Trophoblast cell (in vitro differentiated cells and primary cell): ENCODE data around the gene EPB42.

Source experiments
- DNase-seq, 2 donors: peaks; one replicate each; pipeline ENCODE4 v3.0.0-alpha.2; 2016
- H2AFZ ChIP-seq: 2 replicates; pipeline ENCODE4 v1.6.1; 2013; ENCODE audit warnings: low read length, moderate library complexity, mild to moderate bottlenecking; ENCODE audit not compliant: insufficient read depth, poor library complexity
- H2AK5ac ChIP-seq: 2 replicates; pipeline ENCODE4 v1.6.1; 2013; ENCODE audit warnings: mild to moderate bottlenecking, low read length
- H2BK120ac ChIP-seq: 2 replicates; pipeline ENCODE4 v1.6.1; 2013; ENCODE audit warnings: low read length, mild to moderate bottlenecking, moderate library complexity; ENCODE audit not compliant: insufficient read depth, poor library complexity
- H2BK12ac ChIP-seq: 2 replicates; pipeline ENCODE4 v1.6.1; 2013; ENCODE audit warnings: mild to moderate bottlenecking, low read length, moderate library complexity
- H2BK5ac ChIP-seq: 2 replicates; pipeline ENCODE4 v1.6.1; 2013; ENCODE audit warnings: low read length, low read depth, moderate library complexity, mild to moderate bottlenecking; ENCODE audit not compliant: poor library complexity
- H3K14ac ChIP-seq: 2 replicates; pipeline ENCODE4 v1.6.1; 2013; ENCODE audit warnings: mild to moderate bottlenecking, low read length
- H3K18ac ChIP-seq: 2 replicates; pipeline ENCODE4 v1.6.1; 2013; ENCODE audit warnings: mild to moderate bottlenecking, low read length
- H3K23ac ChIP-seq: 2 replicates; pipeline ENCODE4 v1.6.1; 2013; ENCODE audit warnings: low read length
- H3K27ac ChIP-seq: 2 replicates; pipeline ENCODE4 v1.5.1; 2013; ENCODE audit warnings: low read depth, mild to moderate bottlenecking, inconsistent platforms, low read length, moderate library complexity
- H3K27me3 ChIP-seq: 2 replicates; pipeline ENCODE4 v1.6.1; 2013; ENCODE audit warnings: inconsistent platforms, mild to moderate bottlenecking, low read length, moderate library complexity; ENCODE audit not compliant: insufficient read depth
- H3K36me3 ChIP-seq, 2 experiments: 1 replicate in 1 of 2; 2 replicates in 1 of 2; pipeline ENCODE4 v1.6.1; 2013; ENCODE audit warnings: low read length in 2 of 2, mild to moderate bottlenecking in 2 of 2, moderate library complexity in 1 of 2; ENCODE audit not compliant: insufficient read depth in 2 of 2, control insufficient read depth in 1 of 2
- H3K4ac ChIP-seq: 2 replicates; pipeline ENCODE4 v1.6.1; 2013; ENCODE audit warnings: low read depth, mild to moderate bottlenecking, low read length, moderate library complexity
- H3K4me1 ChIP-seq, 2 experiments: 1 replicate in 1 of 2; 2 replicates in 1 of 2; pipeline ENCODE4 v1.6.1; 2013; ENCODE audit warnings: low read length in 2 of 2, mild to moderate bottlenecking in 2 of 2, moderate library complexity in 1 of 2; ENCODE audit not compliant: insufficient read depth in 2 of 2, control insufficient read depth in 1 of 2
- H3K4me2 ChIP-seq: 2 replicates; pipeline ENCODE4 v1.6.1; 2013; ENCODE audit warnings: inconsistent platforms, mild to moderate bottlenecking, low read length, moderate library complexity
- H3K4me3 ChIP-seq: 2 replicates; pipeline ENCODE4 v1.5.1; 2013; ENCODE audit warnings: mild to moderate bottlenecking, low read depth, low read length, inconsistent platforms
- H3K79me1 ChIP-seq: one replicate; pipeline ENCODE4 v1.6.1; 2013; ENCODE audit warnings: low read length
- H3K79me2 ChIP-seq: 2 replicates; pipeline ENCODE4 v1.6.1; 2013; ENCODE audit warnings: low read length, mild to moderate bottlenecking; ENCODE audit not compliant: control insufficient read depth, insufficient read depth, poor library complexity
- H3K9ac ChIP-seq: 2 replicates; pipeline ENCODE4 v1.6.1; 2013; ENCODE audit warnings: mild to moderate bottlenecking, low read length
- H3K9me3 ChIP-seq: 2 replicates; pipeline ENCODE4 v1.6.1; 2013; ENCODE audit warnings: low read depth, mild to moderate bottlenecking, control low read depth, inconsistent platforms, low read length; ENCODE audit not compliant: insufficient read depth
- H4K12ac ChIP-seq: 2 replicates; pipeline ENCODE4 v1.6.1; 2013; ENCODE audit warnings: low read depth, mild to moderate bottlenecking, low read length, moderate library complexity
- H4K8ac ChIP-seq: 2 replicates; pipeline ENCODE4 v1.6.1; 2013; ENCODE audit warnings: low read depth, mild to moderate bottlenecking, low read length, moderate library complexity
- H4K91ac ChIP-seq: one replicate; pipeline ENCODE4 v1.6.1; 2013; ENCODE audit warnings: low read depth, mild to moderate bottlenecking, low read length, moderate library complexity
- WGBS: extraction: QIAGEN DNeasy Blood & Tissue Kit; methylation state at CpG from one replicate; pipeline ENCODE4 v1.1.7; 2013; ENCODE audit warnings: missing lambda C conversion rate; ENCODE audit not compliant: insufficient read length, insufficient coverage; ENCODE audit errors: extremely low coverage; 5-methylcytosine and 5-hydroxymethylcytosine counted together

Gene EPB42

DNA sequence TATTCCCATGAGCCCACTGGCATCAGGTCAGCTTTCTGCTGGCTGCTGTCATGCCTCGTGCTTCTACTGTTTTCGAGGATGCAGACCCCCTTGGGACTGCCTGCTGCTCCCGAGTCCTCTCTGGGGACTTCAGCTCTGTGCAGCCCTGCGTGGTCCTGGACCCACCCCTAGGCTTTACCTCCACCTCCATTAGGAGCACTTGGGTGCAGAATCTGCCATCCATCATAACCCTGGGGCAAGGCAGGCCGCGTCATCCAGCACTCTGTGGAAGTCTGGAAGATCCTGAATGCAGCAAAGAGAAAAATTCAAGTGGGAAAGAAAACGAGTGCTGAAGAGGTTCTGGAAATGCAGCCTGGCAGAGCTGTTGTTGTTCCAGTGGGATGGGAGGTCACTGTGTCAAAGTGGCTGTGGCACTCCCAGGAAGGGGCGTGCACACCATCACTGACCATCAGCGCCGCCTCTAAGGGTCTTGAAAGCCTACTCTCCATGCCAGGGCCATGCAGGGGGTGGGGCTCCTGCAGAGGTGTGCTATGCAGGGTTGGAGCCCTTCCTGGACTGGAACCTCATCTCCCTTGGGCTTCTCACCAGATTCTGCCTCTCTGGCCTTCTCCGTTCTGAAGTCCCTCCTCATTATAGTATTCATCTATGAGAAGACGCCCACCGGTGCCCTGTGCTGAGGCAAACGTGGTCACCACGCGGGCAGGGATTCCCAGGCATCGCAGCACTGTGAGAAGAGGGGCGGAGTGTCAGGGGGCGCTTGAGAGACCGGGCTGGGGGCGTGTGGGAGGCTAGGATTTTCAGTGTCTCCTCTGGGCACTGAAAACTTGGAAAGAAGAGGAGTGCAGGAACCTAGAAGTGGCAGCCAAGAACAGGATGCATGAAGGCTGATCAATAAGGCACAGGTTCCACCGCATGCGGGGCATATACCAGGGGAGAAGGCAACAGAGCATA, 12.5 kb downstream of the EPB42 start:
- no peak overlapping the region for H2BK120ac ChIP-seq
- no peak overlapping the region for H3K4me2 ChIP-seq
- H3K36me3 ChIP-seq: no peaks in the 10 kb centered on the region
- no peaks in the 10 kb centered on the region for H3K79me1 ChIP-seq
- H2AK5ac ChIP-seq: no peak overlapping the region
- H3K9ac ChIP-seq: no peak overlapping the region
- no peaks in the 10 kb centered on the region for H3K27me3 ChIP-seq
- no peak overlapping the region for H3K4me3 ChIP-seq
- no peak overlapping the region for H2AFZ ChIP-seq
- no peak overlapping the region for H4K91ac ChIP-seq
- H3K27ac ChIP-seq: no peak overlapping the region
- no peak overlapping the region for H3K18ac ChIP-seq
- H2BK12ac ChIP-seq: no peak overlapping the region
- no peaks in the 10 kb centered on the region for H3K79me2 ChIP-seq
- no peak overlapping the region for H2BK5ac ChIP-seq
- no peak overlapping the region for H4K8ac ChIP-seq
- H3K9me3 ChIP-seq: no peaks in the 10 kb centered on the region
- H3K14ac ChIP-seq: no peak overlapping the region
- H3K4ac ChIP-seq: no peak overlapping the region
- WGBS: no CpG with 5 or more reads among the region's 23 CpGs
- no peak overlapping the region for H3K23ac ChIP-seq
- no peaks in the 10 kb centered on the region for H3K4me1 ChIP-seq
- no peak for DNase-seq
- no peak overlapping the region for H4K12ac ChIP-seq

- no peak overlapping the region for H2BK5ac ChIP-seq
- H3K4ac ChIP-seq: no peak overlapping the region
- DNase-seq: no peak
- no peaks in the 10 kb centered on the region for H3K4me1 ChIP-seq
- no peaks in the 10 kb centered on the region for H3K79me2 ChIP-seq
- H3K4me3 ChIP-seq: no peak overlapping the region
- H3K27ac ChIP-seq: no peak overlapping the region
- H2AFZ ChIP-seq: no peak overlapping the region
- H3K9me3 ChIP-seq: no peaks in the 10 kb centered on the region
- H2BK12ac ChIP-seq: no peak overlapping the region
- no peak overlapping the region for H4K8ac ChIP-seq
- no peak overlapping the region for H2BK120ac ChIP-seq
- no peaks in the 10 kb centered on the region for H3K27me3 ChIP-seq
- no peak overlapping the region for H3K14ac ChIP-seq
- H3K9ac ChIP-seq: no peak overlapping the region
- no peak overlapping the region for H2AK5ac ChIP-seq
- no peaks in the 10 kb centered on the region for H3K79me1 ChIP-seq
- H4K12ac ChIP-seq: no peak overlapping the region
- no peak overlapping the region for H3K4me2 ChIP-seq
- H3K23ac ChIP-seq: no peak overlapping the region
- no peak overlapping the region for H3K18ac ChIP-seq
- WGBS: no CpG with 5 or more reads among the region's 9 CpGs
- H4K91ac ChIP-seq: no peak overlapping the region
- no peaks in the 10 kb centered on the region for H3K36me3 ChIP-seq
Measured at GRCh38 chr15:43207024-43207423, 13.8 kb downstream of the EPB42 start.

DNA sequence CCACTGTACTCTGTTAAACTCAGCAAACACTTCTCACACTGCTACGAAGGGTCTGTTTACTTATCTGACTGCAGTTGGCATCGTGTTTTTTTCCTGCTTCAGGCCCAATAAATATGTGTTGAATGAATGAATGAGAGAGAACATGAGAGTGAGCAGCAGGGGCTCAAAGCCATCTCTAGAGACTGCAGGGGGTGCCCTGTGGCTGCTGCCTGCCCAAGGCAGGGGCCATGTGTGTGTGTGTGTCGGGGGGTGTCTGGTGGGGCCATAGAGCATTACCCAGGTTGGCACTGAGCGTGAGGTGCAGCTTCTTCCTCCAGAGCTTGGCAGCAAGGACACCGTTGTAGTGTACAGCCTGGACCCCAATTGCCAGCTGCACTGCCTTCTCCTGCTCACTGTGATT, 14.8 kb downstream of the EPB42 start:
- Histone ChIP-seq H3K27me3 (no peaks in the 10 kb centered on the region), H3K4me3 (no peak overlapping the region), H3K79me1 (no peaks in the 10 kb centered on the region), H2BK5ac (no peak overlapping the region), H3K9ac (no peak overlapping the region), H3K9me3 (no peaks in the 10 kb centered on the region), H2AK5ac (no peak overlapping the region), H3K18ac (no peak overlapping the region), H3K4ac (no peak overlapping the region), H3K14ac (no peak overlapping the region), H3K23ac (no peak overlapping the region), H3K4me1 (no peaks in the 10 kb centered on the region), H3K27ac (no peak overlapping the region), H2BK12ac (no peak overlapping the region), H3K79me2 (no peaks in the 10 kb centered on the region), H4K12ac (no peak overlapping the region), H2AFZ (no peak overlapping the region), H3K36me3 (no peaks in the 10 kb centered on the region), H4K8ac (no peak overlapping the region), H3K4me2 (no peak overlapping the region), H4K91ac (no peak overlapping the region), H2BK120ac (no peak overlapping the region)
- no CpG with 5 or more reads among the region's 5 CpGs for WGBS
- no peak for DNase-seq

GRCh38 chr15:43204016-43204901, 16.6 kb downstream of the EPB42 start:
- H3K9ac ChIP-seq: no peak overlapping the region
- no peak overlapping the region for H4K8ac ChIP-seq
- no peaks in the 10 kb centered on the region for H3K79me1 ChIP-seq
- no peak overlapping the region for H2BK5ac ChIP-seq
- no CpG with 5 or more reads among the region's 8 CpGs for WGBS
- no peak overlapping the region for H3K18ac ChIP-seq
- no peak overlapping the region for H2BK120ac ChIP-seq
- no peak overlapping the region for H4K91ac ChIP-seq
- DNase-seq: peak; percentile 36 to 66
- H3K23ac ChIP-seq: no peak overlapping the region
- H2AFZ ChIP-seq: no peak overlapping the region
- no peak overlapping the region for H2BK12ac ChIP-seq
- H3K27ac ChIP-seq: no peak overlapping the region
- no peak overlapping the region for H3K4ac ChIP-seq
- no peak overlapping the region for H3K4me3 ChIP-seq
- H3K9me3 ChIP-seq: no peaks in the 10 kb centered on the region
- H3K36me3 ChIP-seq: no peaks in the 10 kb centered on the region
- H3K4me1 ChIP-seq: no peaks in the 10 kb centered on the region
- H3K79me2 ChIP-seq: no peaks in the 10 kb centered on the region
- no peak overlapping the region for H4K12ac ChIP-seq
- H2AK5ac ChIP-seq: no peak overlapping the region
- no peaks in the 10 kb centered on the region for H3K27me3 ChIP-seq
- H3K14ac ChIP-seq: no peak overlapping the region
- H3K4me2 ChIP-seq: no peak overlapping the region
